Calu3 (cell line): ENCODE data around the gene AAK1. TPM values are rescaled to one million over a fixed set of nuclear protein-coding genes. Genes with fewer than 3 reads are reported as not detected.

Source experiments
- Bru-seq: library from RNA; stranded (reverse); fragments of 400-500 nt; gene quantifications from one replicate; lab custom pipeline; 2021; lab: Mats Ljungman, UMichigan
- BruChase-seq, 2 experiments: library from RNA; stranded (reverse); fragments of 400-500 nt; gene quantifications; one replicate each; lab custom pipeline; 2021; lab: Mats Ljungman, UMichigan
- BruUV-seq: library from RNA; stranded (reverse); fragments of 400-500 nt; replicated peaks from 2 replicates; lab custom pipeline; 2021; lab: Mats Ljungman, UMichigan
- CTCF ChIA-PET: fragments of 300-600 bp; sonication (Branson Sonifier 250); formaldehyde crosslinking; loops from one replicate; lab custom pipeline; 2022; ENCODE audit warnings: antibody characterized with exemption; lab: Charles Lee
- DNase-seq: peaks from one replicate; pipeline ENCODE4 v3.0.0; 2022
- H3K27ac Mint-ChIP-seq: one replicate; pipeline ENCODE4 v1.8.0; 2022; ENCODE audit warnings: mixed read lengths; ENCODE audit not compliant: unreplicated experiment
- H3K27me3 Mint-ChIP-seq: one replicate; pipeline ENCODE4 v1.8.0; 2022; ENCODE audit warnings: mixed read lengths; ENCODE audit not compliant: unreplicated experiment
- H3K36me3 Mint-ChIP-seq: one replicate; pipeline ENCODE4 v1.8.0; 2022; ENCODE audit warnings: mild to moderate bottlenecking, moderate library complexity, mixed read lengths; ENCODE audit not compliant: insufficient read depth, unreplicated experiment
- H3K4me1 Mint-ChIP-seq: one replicate; pipeline ENCODE4 v1.8.0; 2022; ENCODE audit warnings: mild to moderate bottlenecking, low read depth, mixed read lengths; ENCODE audit not compliant: unreplicated experiment
- H3K4me3 Mint-ChIP-seq: one replicate; pipeline ENCODE4 v1.8.0; 2022; ENCODE audit warnings: mild to moderate bottlenecking, low read depth, moderate library complexity, mixed read lengths; ENCODE audit not compliant: unreplicated experiment
- H3K9me3 Mint-ChIP-seq: one replicate; pipeline ENCODE4 v1.8.0; 2022; ENCODE audit warnings: low read depth, mixed read lengths; ENCODE audit not compliant: unreplicated experiment
- CTCF ChIP-seq: fragments of 200-600 bp; IDR thresholded peaks from one replicate; pipeline ENCODE4 v1.8.0; 2022; ENCODE audit warnings: antibody characterized with exemption; ENCODE audit not compliant: unreplicated experiment
- intact Hi-C: fragments of 100-400 bp; cut with micrococcal nuclease; formaldehyde crosslinking; loops from one replicate; pipeline ENCODE4 v1.10.0; 2022; ENCODE audit not compliant: unreplicated experiment
- long read RNA-seq: library from polyadenylated mRNA; stranded (forward); transcript quantifications from one replicate; pipeline ENCODE4 v2.0.0, GENCODE V29; 2022
- total RNA-seq: library from RNA; stranded (reverse); gene quantifications from 2 replicates; pipeline ENCODE4 v1.2.3, GENCODE V29; 2022

The AAK1 gene
- 46.7 and 60.1 TPM in 2 replicates for total RNA-seq
- Bru-seq, nascent RNA = percentile 78 among the genes with signal in this experiment
- percentile 70 among the genes with signal in this experiment for BruChase-seq, experiment 1, labeled RNA remaining after a 6-hour chase
- percentile 67 among the genes with signal in this experiment for BruChase-seq, experiment 2, labeled RNA remaining after a 2-hour chase
- long read RNA-seq, transcript AAK1-208 (2 exons, 453 nt) = major isoform, 24 of 37 reads
- long read RNA-seq, partial matches to known transcripts = 1 of 37 reads
- long read RNA-seq, other reads (novel, unspliced or antisense) = 11 of 37 reads

- no TSS peak for BruUV-seq
- CTCF ChIA-PET = interaction anchor here (0.6 to 1.3 kb wide), 6 partner anchors 39 to 1735 kb away, joined by 3 to 6 read pairs (median 3); no protein-coding TSS in a partner anchor
- peaks cover 48% of the 10 kb centered on the region for H3K4me1 Mint-ChIP-seq
- H3K27me3 Mint-ChIP-seq = no peaks in the 10 kb centered on the region
- H3K36me3 Mint-ChIP-seq = peaks cover 34% of the 10 kb centered on the region
- peak; percentile 89 for DNase-seq
- H3K4me3 Mint-ChIP-seq = peak within 1 kb of the TSS; percentile 94
- H3K27ac Mint-ChIP-seq = peak within 1 kb of the TSS; percentile 75
- intact Hi-C loops = loop anchor here (5.0 kb wide), 3 partner anchors 42 to 77 kb away; no protein-coding TSS in a partner anchor
- TF ChIP-seq CTCF = no peak
- H3K9me3 Mint-ChIP-seq = no peaks in the 10 kb centered on the region
These were observed at the start of gene AAK1 for GRCh38 chr2:69643602-69644505. Gene AAK1, minus strand, starts transcription at chr2:69643739. Its CDS starts 699 bp downstream, at chr2:69643040.

GRCh38 chr2:69692424-69692823 is 48.9 kb upstream of the AAK1 start:
- no peaks in the 10 kb centered on the region for H3K9me3 Mint-ChIP-seq
- intact Hi-C loops = no loop called here
- no peak for TF ChIP-seq CTCF
- CTCF ChIA-PET = no interaction called here
- no peak overlapping the region for H3K27ac Mint-ChIP-seq
- no peak overlapping the region for H3K4me3 Mint-ChIP-seq
- no peak for DNase-seq
- H3K36me3 Mint-ChIP-seq = no peaks in the 10 kb centered on the region
- peaks cover 17% of the 10 kb centered on the region for H3K4me1 Mint-ChIP-seq
- BruUV-seq = no TSS peak
- peaks cover 15% of the 10 kb centered on the region for H3K27me3 Mint-ChIP-seq

- Mint-ChIP-seq H3K9me3 (no peaks in the 10 kb centered on the region), H3K4me1 (peaks cover 18% of the 10 kb centered on the region), H3K36me3 (no peaks in the 10 kb centered on the region), H3K27ac (no peak overlapping the region), H3K4me3 (no peak overlapping the region), H3K27me3 (no peaks in the 10 kb centered on the region)
- CTCF ChIA-PET = no interaction called here
- no TSS peak for BruUV-seq
- TF ChIP-seq CTCF = no peak
- no peak for DNase-seq
- intact Hi-C loops = no loop called here
These were observed 46.4 kb upstream of the AAK1 start for GRCh38 chr2:69689969-69690368.

- DNase-seq = no peak
- Mint-ChIP-seq H3K36me3 (no peaks in the 10 kb centered on the region), H3K27me3 (no peaks in the 10 kb centered on the region), H3K4me1 (peaks cover 22% of the 10 kb centered on the region), H3K4me3 (no peak overlapping the region), H3K27ac (no peak overlapping the region), H3K9me3 (no peaks in the 10 kb centered on the region)
- no TSS peak for BruUV-seq
- CTCF ChIA-PET = no interaction called here
- no peak for TF ChIP-seq CTCF
- intact Hi-C loops = no loop called here
These were observed 45.9 kb upstream of the AAK1 start for GRCh38 chr2:69689466-69689865.
